ENCODE results near the gene GBGT1.

Gene GBGT1

GRCh38 chr9:133109931-133110650 lies 53.6 kb downstream of the GBGT1 start:
- no peak for TF ChIP-seq TAF1 (IDR thresholded peaks at IDR 0.05; ENCODE audit: borderline replicate concordance, insufficient read depth, low read length)
- no peak for TF ChIP-seq REST (IDR thresholded peaks at IDR 0.05; ENCODE audit: insufficient read depth in 1 of 2, low read depth in 2 of 2, low read length in 2 of 2)
- TF ChIP-seq POLR2AphosphoS5 (IDR thresholded peaks at IDR 0.05; ENCODE audit: low read depth, low read length), result no peak
- no peak for TF ChIP-seq FOXP2 (optimal IDR thresholded peaks at IDR 0.05; ENCODE audit: borderline replicate concordance, extremely low read depth, extremely low read length, insufficient read depth)
- TF ChIP-seq SIN3A (IDR thresholded peaks at IDR 0.05; ENCODE audit: borderline replicate concordance, insufficient read depth, low read length), result no peak

- no peak for TF ChIP-seq FOXP2 (optimal IDR thresholded peaks at IDR 0.05; ENCODE audit: borderline replicate concordance, extremely low read depth, extremely low read length, insufficient read depth)
These were observed 54.7 kb downstream of the GBGT1 start for GRCh38 chr9:133108794-133109641.

GRCh38 chr9:133107961-133108793 lies 55.5 kb downstream of the GBGT1 start:
- TF ChIP-seq TAF1 (IDR thresholded peaks at IDR 0.05; ENCODE audit: borderline replicate concordance, insufficient read depth, low read length), result no peak
- TF ChIP-seq FOXP2 (optimal IDR thresholded peaks at IDR 0.05; ENCODE audit: borderline replicate concordance, extremely low read depth, extremely low read length, insufficient read depth), result no peak
- no peak for TF ChIP-seq REST (IDR thresholded peaks at IDR 0.05; ENCODE audit: insufficient read depth in 1 of 2, low read depth in 2 of 2, low read length in 2 of 2)
- TF ChIP-seq POLR2AphosphoS5 (IDR thresholded peaks at IDR 0.05; ENCODE audit: low read depth, low read length), result no peak
- no peak for TF ChIP-seq SIN3A (IDR thresholded peaks at IDR 0.05; ENCODE audit: borderline replicate concordance, insufficient read depth, low read length)

- TF ChIP-seq FOXP2 (optimal IDR thresholded peaks at IDR 0.05; ENCODE audit: borderline replicate concordance, extremely low read depth, extremely low read length, insufficient read depth) (no peak), TAF1 (IDR thresholded peaks at IDR 0.05; ENCODE audit: borderline replicate concordance, insufficient read depth, low read length) (no peak), SIN3A (IDR thresholded peaks at IDR 0.05; ENCODE audit: borderline replicate concordance, insufficient read depth, low read length) (no peak)
These were observed 56.4 kb downstream of the GBGT1 start for GRCh38 chr9:133107245-133107722.

- TF ChIP-seq TAF1 (IDR thresholded peaks at IDR 0.05; ENCODE audit: borderline replicate concordance, insufficient read depth, low read length) (no peak), FOXP2 (optimal IDR thresholded peaks at IDR 0.05; ENCODE audit: borderline replicate concordance, extremely low read depth, extremely low read length, insufficient read depth) (no peak), SIN3A (IDR thresholded peaks at IDR 0.05; ENCODE audit: borderline replicate concordance, insufficient read depth, low read length) (no peak), REST (IDR thresholded peaks at IDR 0.05; ENCODE audit: insufficient read depth in 1 of 2, low read depth in 2 of 2, low read length in 2 of 2) (no peak), POLR2AphosphoS5 (IDR thresholded peaks at IDR 0.05; ENCODE audit: low read depth, low read length) (no peak)
These were observed 57.0 kb downstream of the GBGT1 start for GRCh38 chr9:133106511-133107244.
